Thymus (tissue), 11 donors: ENCODE results near the gene ABCA4. TPM values are rescaled to one million over a fixed set of nuclear protein-coding genes. Genes with fewer than 3 reads are reported as not detected.

ENCODE experiments used
- DNase-seq, 9 donors: peaks; one replicate each; pipeline ENCODE4 v3.0.0-alpha.2; 2013; ENCODE audit warnings: low spot score in 9 of 9, low read depth in 6 of 9, missing footprints in 1 of 9
- H3K27ac ChIP-seq, 2 donors: one replicate each; pipeline ENCODE4 v1.5.1; 2013; ENCODE audit warnings: control low read depth in 1 of 2, low read depth in 1 of 2, low read length in 1 of 2, mild to moderate bottlenecking in 1 of 2, moderate library complexity in 1 of 2
- H3K27me3 ChIP-seq, 2 donors: one replicate each; pipeline ENCODE4 v1.5.1; 2013; ENCODE audit warnings: low read length in 1 of 2; ENCODE audit not compliant: control insufficient read depth in 2 of 2, insufficient read depth in 1 of 2
- H3K36me3 ChIP-seq, 2 donors: one replicate each; pipeline ENCODE4 v1.5.1; 2013; ENCODE audit warnings: low read length in 1 of 2, mild to moderate bottlenecking in 1 of 2, moderate library complexity in 1 of 2; ENCODE audit not compliant: control insufficient read depth in 2 of 2, insufficient read depth in 2 of 2
- H3K4me1 ChIP-seq, 2 donors: one replicate each; pipeline ENCODE4 v1.5.1; 2013; ENCODE audit warnings: low read length in 2 of 2; ENCODE audit not compliant: control insufficient read depth in 2 of 2, insufficient read depth in 2 of 2
- H3K4me3 ChIP-seq, 2 donors: one replicate each; pipeline ENCODE4 v1.5.1; 2013; ENCODE audit warnings: low read length in 2 of 2, control low read depth in 1 of 2, mild to moderate bottlenecking in 1 of 2
- H3K9me3 ChIP-seq, 2 donors: one replicate each; pipeline ENCODE4 v1.5.1; 2013; ENCODE audit warnings: low read length in 1 of 2, mild to moderate bottlenecking in 1 of 2; ENCODE audit not compliant: control insufficient read depth in 2 of 2, insufficient read depth in 1 of 2
- WGBS: extraction: QIAGEN DNeasy Blood & Tissue Kit; methylation state at CpG from one replicate; pipeline ENCODE4 v1.1.7; 2013; 5-methylcytosine and 5-hydroxymethylcytosine counted together
- polyA plus RNA-seq: library from polyadenylated mRNA; stranded (reverse); fragments of 200-250 nt; gene quantifications from one replicate; pipeline ENCODE4 v1.2.3, GENCODE V29; 2013
- total RNA-seq: library from RNA; stranded (reverse); fragments of 120-200 nt; gene quantifications from one replicate; pipeline ENCODE4 v1.2.4, GENCODE V29; 2013
- donor health status: healthy.

ABCA4 gene
- total and polyA plus RNA-seq, 2 donors: 0.24 to 2.0 TPM

DNA sequence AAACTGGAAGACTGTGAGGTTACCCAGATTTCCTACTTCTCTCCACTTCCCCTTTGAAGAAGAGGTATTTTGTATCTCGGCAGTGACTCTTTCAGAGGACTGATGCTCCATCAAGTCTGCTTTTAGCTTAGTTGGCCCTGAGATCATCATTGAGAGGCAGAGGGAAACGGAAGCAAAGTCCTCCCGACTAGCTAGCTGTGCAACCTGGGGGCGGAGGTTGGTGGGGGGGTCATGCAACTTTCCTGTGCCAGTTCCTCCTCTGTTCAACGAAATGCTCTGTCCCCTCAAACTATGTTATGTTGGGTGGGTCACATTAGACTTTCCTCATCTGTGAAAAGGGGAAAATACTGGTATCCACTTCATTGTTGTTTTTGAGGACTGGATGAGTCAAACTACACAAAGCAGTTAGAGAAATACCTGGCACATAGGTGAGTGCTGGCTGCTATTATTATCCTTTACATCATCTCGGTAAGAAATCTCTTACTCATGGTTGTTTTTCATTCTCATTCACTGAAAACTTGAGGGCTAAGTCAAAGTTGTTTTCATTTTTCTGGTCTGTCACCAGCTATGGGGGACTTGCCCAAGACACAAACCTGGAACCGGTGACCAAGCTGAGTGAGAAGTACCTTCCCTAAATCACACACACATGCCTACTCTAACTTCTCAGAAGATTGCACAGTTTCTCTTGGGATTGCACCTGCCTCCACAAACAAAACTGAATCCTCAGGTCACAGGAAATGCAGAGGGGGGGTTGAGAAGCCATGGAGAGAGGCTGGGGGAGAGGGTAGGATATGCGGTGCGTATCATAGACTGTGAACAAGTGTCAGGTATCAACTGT is 83.3 kb downstream of the ABCA4 start:
- H3K4me3 ChIP-seq: no peak overlapping the region
- WGBS: 58% methylated on average over 9 of the region's 9 CpGs
- no peaks in the 10 kb centered on the region for H3K36me3 ChIP-seq
- H3K9me3 ChIP-seq: no peaks in the 10 kb centered on the region
- no peak for DNase-seq
- H3K4me1 ChIP-seq: no peaks in the 10 kb centered on the region
- H3K27ac ChIP-seq: peak overlapping the region in 1 of 2 donors; percentile 14
- peaks cover 0 to 25% of the 10 kb centered on the region in 2 donors for H3K27me3 ChIP-seq

DNA sequence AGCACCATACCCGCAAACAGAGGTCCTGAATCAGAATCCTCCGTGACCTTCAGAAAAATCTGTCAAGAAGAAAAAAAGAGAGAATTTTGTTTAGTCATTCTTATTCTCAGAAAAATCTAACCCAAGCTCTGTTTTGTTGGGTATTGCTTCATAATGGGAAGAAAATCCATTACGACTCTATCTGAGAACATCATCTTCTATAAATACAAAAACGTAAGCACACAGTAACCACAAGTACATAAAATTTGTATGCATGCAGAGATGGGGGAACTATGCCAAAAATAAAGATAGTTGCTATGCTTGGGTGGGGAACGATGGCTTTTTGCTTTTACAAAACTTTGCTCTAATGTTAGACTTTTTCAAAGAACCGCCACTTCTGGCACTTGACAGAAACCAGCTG is 84.2 kb downstream of the ABCA4 start:
- H3K36me3 ChIP-seq: no peaks in the 10 kb centered on the region
- no peak overlapping the region for H3K4me3 ChIP-seq
- no peak overlapping the region for H3K27ac ChIP-seq
- H3K9me3 ChIP-seq: no peaks in the 10 kb centered on the region
- H3K4me1 ChIP-seq: no peaks in the 10 kb centered on the region
- 64% methylated on average over 6 of the region's 6 CpGs for WGBS
- DNase-seq: no peak
- peaks cover 0 to 23% of the 10 kb centered on the region in 2 donors for H3K27me3 ChIP-seq

DNA sequence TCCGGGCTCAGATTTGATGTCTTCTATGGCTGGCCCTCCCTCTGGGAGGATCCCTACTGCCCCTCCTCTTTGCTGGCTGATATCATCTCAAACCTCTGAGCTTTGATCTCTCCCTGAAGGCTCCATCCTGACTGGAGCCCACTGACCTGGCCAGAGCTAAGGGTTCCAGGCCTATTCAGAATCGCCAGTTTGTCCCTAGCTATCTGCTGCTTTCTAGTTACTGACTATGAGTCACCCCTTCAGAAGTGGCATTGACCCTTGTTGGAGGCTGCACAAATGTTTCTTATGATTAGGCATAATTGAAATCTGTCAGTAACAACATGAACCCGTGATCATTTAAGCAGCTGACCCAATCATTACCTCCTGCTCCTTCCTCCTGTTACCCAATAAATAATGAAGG is 87.1 kb downstream of the ABCA4 start:
- H3K9me3 ChIP-seq: no peaks in the 10 kb centered on the region
- 64% methylated on average over 3 of the region's 3 CpGs for WGBS
- H3K27me3 ChIP-seq: peaks cover 0 to 20% of the 10 kb centered on the region in 2 donors
- no peak overlapping the region for H3K27ac ChIP-seq
- no peaks in the 10 kb centered on the region for H3K4me1 ChIP-seq
- no peaks in the 10 kb centered on the region for H3K36me3 ChIP-seq
- no peak overlapping the region for H3K4me3 ChIP-seq
- no peak for DNase-seq

DNA sequence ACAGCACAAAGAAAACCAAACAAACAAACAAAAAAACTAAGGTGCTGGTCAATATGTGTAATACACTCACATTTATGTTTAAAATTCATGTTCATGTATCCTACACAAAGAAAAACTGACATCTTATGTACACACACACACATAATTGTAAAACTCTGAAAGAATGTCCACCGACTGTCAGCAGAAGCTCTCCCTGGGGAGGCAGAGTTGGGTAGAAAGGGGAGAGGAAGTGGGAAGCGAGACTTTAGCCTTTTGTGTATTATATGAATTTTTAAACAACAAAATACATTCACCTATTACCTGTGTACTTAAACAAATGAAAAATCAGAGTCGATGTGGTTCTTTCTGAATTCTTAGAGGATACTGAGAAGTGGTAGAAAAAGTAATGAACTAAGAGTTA is 88.3 kb downstream of the ABCA4 start:
- Histone ChIP-seq H3K27ac (no peak overlapping the region), H3K36me3 (no peaks in the 10 kb centered on the region), H3K4me1 (no peaks in the 10 kb centered on the region), H3K27me3 (peaks cover 0 to 11% of the 10 kb centered on the region in 2 donors), H3K4me3 (no peak overlapping the region), H3K9me3 (no peaks in the 10 kb centered on the region)
- 91% methylated on average over 3 of the region's 3 CpGs for WGBS
- DNase-seq: no peak

DNA sequence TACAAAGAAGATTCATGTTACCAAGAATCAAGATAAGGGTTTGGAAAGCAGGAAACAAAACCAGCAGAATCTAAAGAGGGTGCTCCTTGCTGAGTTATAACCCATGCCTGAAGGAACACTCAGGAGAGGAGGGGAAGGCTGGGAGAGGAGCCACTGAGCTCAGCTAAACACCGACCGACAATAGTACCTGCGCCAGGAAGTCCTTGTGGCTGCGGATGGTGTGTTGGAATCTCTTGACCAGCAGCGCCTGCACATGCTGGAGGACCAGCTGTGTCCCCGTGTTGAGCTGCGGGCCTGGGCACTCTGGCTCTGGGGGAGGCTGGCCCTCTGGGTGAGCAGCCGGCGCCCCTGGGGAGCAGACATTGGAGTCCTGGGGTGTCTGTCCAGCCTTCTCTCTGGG is 89.4 kb downstream of the ABCA4 start:
- no peak for DNase-seq
- H3K4me1 ChIP-seq: no peaks in the 10 kb centered on the region
- no peak overlapping the region for H3K27ac ChIP-seq
- H3K27me3 ChIP-seq: peaks cover 0 to 3% of the 10 kb centered on the region in 2 donors
- no peaks in the 10 kb centered on the region for H3K9me3 ChIP-seq
- no peaks in the 10 kb centered on the region for H3K36me3 ChIP-seq
- WGBS: 94% methylated on average over 9 of the region's 9 CpGs
- no peak overlapping the region for H3K4me3 ChIP-seq

DNA sequence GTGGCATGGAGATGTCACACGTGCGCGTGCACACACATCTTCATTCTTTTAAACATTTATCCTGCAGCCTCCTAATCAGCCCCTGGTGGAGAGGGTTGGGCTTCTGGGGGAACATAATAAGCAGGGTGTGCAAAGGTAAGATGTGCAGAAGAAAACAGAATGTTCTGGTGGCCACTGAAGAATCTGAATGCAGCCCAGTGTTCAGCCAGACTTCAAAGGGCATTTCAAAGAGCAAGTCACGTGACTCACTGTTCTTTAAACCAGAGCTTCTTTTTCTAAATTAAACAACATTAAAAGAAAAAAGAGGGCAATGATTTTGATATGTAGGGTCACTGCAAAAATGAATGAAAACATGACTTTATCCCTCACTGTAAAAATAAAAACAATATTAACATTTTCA is 89.8 kb downstream of the ABCA4 start:
- no peaks in the 10 kb centered on the region for H3K4me1 ChIP-seq
- peak in 1 of 9 donors; percentile 21 for DNase-seq
- H3K9me3 ChIP-seq: no peaks in the 10 kb centered on the region
- peaks cover 0 to 3% of the 10 kb centered on the region in 2 donors for H3K27me3 ChIP-seq
- no peak overlapping the region for H3K4me3 ChIP-seq
- H3K27ac ChIP-seq: no peak overlapping the region
- 94% methylated on average over 4 of the region's 4 CpGs for WGBS
- H3K36me3 ChIP-seq: no peaks in the 10 kb centered on the region

DNA sequence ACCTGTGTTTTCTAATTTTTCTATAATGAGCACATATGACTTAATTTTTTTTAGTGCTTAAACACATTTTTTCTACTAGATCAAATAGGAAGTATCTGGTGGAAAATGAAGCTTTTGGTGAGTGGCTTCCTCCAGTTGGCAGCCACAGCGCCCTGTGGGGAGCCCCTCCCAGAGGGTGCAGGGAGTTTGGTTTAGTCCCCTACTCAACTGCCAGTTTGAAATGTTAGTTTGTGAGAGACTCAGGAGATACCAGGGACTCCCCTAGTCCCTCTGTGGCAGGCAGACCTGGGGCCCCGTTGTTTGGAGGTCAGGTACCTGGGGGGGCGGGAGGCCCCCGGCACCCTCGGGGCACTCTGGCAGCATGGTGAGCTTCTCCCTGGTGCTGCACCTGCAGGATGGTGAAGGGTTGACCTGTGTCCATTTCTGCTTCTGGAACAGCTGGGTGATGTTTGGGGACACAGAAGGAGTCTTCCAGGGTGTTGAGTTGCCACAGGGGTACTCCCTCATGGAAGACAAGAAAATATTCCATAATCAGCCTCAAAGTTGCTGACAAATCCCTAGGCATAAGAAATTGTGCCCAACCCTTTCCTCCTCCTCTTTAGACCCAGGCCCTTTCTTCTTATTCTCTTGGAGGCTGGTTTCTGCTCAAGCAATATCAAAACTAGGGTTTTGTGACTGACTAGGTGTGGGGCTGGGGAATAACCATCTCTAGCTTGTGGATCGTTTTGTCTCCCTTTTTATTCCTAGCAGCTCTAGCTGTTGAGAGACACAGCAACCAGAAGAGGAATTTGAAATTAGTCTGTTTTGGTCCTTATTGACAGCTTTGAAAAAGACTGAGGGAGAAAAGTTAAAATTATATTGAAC is 91.6 kb downstream of the ABCA4 start:
- H3K27me3 ChIP-seq: peaks cover 0 to 8% of the 10 kb centered on the region in 2 donors
- H3K9me3 ChIP-seq: no peaks in the 10 kb centered on the region
- H3K36me3 ChIP-seq: no peaks in the 10 kb centered on the region
- H3K27ac ChIP-seq: no peak overlapping the region
- no peak for DNase-seq
- H3K4me3 ChIP-seq: no peak overlapping the region
- H3K4me1 ChIP-seq: no peaks in the 10 kb centered on the region
- WGBS: 68% methylated on average over 6 of the region's 6 CpGs

DNA sequence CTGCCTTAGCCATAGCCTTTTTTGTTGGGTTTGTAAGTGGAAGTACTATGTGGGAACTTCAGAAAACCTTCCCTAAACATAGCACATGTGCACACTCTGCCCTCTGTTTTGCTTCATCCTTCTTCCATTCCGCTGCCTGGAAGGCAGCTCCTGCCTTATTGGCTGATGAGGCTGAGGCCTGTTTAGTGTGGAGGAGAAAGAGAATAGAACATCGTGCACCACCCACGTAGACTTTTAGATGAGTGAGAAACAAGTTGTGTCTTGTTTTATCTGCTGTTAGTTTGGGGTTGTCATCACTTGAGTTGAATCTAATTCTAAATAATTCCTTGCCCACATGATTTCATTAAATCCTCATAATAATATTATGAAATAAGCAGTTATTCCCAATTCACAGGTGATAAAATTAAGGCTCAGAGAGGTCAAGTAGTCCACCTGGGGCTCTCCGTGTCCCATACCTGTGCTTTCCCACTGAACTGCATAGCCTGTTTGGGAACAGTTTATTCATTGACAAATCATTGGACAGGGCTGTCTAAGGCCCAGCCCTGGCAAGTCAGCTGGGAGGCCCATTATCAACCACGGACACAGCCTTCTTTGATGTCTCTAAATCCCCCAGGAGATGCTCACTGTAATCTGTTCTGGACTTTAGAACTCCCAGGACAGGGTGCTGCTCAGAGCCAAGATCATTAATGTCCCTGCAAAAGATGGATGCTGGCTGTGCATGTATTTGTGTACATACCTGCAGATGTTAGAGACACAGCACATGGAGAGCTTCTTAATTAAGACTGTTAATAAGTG is 93.0 kb downstream of the ABCA4 start:
- 92% methylated on average over 5 of the region's 5 CpGs for WGBS
- no peaks in the 10 kb centered on the region for H3K36me3 ChIP-seq
- no peak for DNase-seq
- peaks cover 0 to 8% of the 10 kb centered on the region in 2 donors for H3K27me3 ChIP-seq
- H3K9me3 ChIP-seq: no peaks in the 10 kb centered on the region
- no peaks in the 10 kb centered on the region for H3K4me1 ChIP-seq
- no peak overlapping the region for H3K4me3 ChIP-seq
- no peak overlapping the region for H3K27ac ChIP-seq
